T-helper 1 cell treated with Interleukin-12 subunit alpha and Interleukin-12 subunit beta and Interleukin-4 antibody, amounts not matched to agents 30 μg/mL and 1 μg/mL, for 36 hours (primary cell): ENCODE results near the gene TRAPPC10.

Experiments
- H3K27ac Mint-ChIP-seq: one replicate; pipeline ENCODE4 v1.8.0; 2021; ENCODE audit warnings: mild to moderate bottlenecking, mixed read lengths
- H3K27me3 Mint-ChIP-seq: one replicate; pipeline ENCODE4 v1.8.0; 2021; ENCODE audit warnings: low read depth, mixed read lengths
- H3K36me3 Mint-ChIP-seq: one replicate; pipeline ENCODE4 v1.8.0; 2021; ENCODE audit warnings: low read depth, mixed read lengths
- H3K4me1 Mint-ChIP-seq: one replicate; pipeline ENCODE4 v1.8.0; 2021; ENCODE audit warnings: low read depth, mixed read lengths
- H3K4me3 Mint-ChIP-seq: one replicate; pipeline ENCODE4 v1.8.0; 2021; ENCODE audit warnings: mild to moderate bottlenecking, moderate library complexity, mixed read lengths
- H3K9me3 Mint-ChIP-seq: one replicate; pipeline ENCODE4 v1.8.0; 2021; ENCODE audit warnings: mixed read lengths

TRAPPC10 gene

DNA sequence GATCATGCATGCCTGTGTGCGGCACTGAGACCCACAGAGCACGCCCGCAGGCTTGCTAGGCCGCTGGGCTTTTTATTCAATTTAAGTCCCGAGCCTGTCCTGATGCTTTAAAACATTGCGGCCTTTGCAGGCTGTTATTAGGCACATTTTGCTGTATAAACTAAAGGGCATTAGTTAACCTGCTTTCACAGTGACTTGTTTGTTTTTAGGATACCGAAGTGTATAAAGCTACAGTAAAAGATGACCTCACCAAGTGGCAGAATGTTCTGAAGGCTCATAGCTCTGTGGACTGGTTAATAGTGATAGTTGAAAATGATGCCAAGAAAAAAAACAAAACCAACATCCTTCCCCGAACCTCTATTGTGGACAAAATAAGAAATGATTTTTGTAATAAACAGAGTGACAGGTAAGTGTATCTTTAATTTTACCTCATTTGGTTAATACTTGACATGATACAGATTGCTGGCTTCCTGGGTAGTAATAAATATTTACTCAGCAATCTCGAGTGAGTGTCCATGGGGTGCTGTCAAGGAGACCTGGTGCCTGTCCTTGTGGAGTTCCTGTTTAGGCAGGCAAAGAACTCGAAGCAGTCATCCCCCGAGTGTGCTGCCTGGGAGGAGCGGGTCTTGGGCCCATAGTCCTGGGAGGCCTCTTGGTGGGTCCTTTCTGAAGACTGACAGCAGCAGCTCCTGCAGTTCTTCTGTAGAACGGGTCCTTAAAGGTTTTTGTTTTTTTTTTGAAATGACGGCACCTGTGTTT is 40.1 kb downstream of the TRAPPC10 start:
- Mint-ChIP-seq H3K27me3 (no peaks in the 10 kb centered on the region), H3K36me3 (peaks cover 35% of the 10 kb centered on the region), H3K9me3 (no peaks in the 10 kb centered on the region), H3K27ac (peak overlapping the region; percentile 34), H3K4me3 (no peak overlapping the region), H3K4me1 (peaks cover 26% of the 10 kb centered on the region)

DNA sequence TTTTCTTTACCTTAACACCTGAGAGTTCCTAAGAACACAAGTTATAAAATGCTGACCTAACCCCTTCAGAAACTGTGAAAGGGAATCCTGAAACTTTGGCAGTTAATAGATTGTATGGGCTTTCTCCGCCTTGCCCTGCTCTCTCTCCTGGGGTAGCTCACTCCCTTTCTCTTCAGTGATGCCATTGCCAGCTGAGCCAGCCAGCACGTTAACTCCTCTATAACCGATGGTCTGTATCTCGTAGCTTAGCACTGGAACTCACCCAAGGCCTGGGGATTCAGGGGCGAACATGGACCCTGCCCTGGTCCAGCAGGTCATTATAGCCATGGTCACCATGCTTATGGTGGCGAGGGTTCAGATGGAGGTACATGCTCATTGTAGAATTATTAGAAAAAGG is 40.7 kb downstream of the TRAPPC10 start:
- Mint-ChIP-seq H3K27me3 (no peaks in the 10 kb centered on the region), H3K36me3 (peaks cover 34% of the 10 kb centered on the region), H3K9me3 (no peaks in the 10 kb centered on the region), H3K4me3 (no peak overlapping the region), H3K4me1 (peaks cover 26% of the 10 kb centered on the region), H3K27ac (no peak overlapping the region)

DNA sequence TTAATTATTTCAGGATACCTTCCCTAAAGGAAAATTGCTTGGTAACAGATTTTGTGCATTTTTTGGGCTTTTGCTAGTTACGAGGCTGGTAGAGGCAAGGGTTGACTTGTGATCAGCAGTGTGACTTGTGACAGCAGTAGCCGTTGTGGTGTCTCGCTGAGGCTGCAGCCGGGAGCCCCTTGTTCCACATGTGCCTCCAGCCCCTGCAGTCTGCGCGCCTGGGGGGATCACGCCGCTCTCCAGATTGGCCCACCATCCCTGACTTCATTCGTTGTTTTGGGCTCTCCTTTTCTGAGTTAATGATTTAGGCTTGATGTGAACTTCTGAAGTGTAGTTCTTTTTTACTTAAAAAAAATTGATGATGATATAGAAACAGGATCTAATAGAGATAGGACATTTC is 41.5 kb downstream of the TRAPPC10 start:
- Mint-ChIP-seq H3K4me1 (peaks cover 32% of the 10 kb centered on the region), H3K4me3 (no peak overlapping the region), H3K27ac (no peak overlapping the region), H3K36me3 (peaks cover 39% of the 10 kb centered on the region), H3K27me3 (no peaks in the 10 kb centered on the region), H3K9me3 (no peaks in the 10 kb centered on the region)

DNA sequence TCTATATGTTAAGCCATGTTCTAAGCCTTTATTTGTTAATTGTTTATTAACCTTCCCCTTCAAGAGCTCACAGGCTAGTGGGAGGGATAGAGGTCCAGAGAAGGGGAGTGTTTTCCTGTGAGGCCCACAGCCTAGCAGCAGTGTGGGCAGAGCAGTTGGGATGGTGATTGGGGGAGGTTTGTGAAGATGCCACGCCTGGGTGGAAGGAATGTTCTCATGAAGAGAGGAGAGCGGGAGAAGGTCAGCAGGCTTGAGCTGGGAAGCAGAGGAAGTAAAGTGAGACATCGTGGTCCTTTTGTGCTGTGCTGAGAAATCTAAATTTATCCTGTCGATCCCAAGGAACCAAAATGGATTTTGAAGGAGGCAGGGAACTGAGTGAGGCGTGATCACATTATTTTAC is 42.6 kb downstream of the TRAPPC10 start:
- Mint-ChIP-seq H3K27me3 (no peaks in the 10 kb centered on the region), H3K4me3 (no peak overlapping the region), H3K27ac (peak overlapping the region; percentile 1), H3K9me3 (no peaks in the 10 kb centered on the region), H3K36me3 (peaks cover 40% of the 10 kb centered on the region), H3K4me1 (peaks cover 31% of the 10 kb centered on the region)

DNA sequence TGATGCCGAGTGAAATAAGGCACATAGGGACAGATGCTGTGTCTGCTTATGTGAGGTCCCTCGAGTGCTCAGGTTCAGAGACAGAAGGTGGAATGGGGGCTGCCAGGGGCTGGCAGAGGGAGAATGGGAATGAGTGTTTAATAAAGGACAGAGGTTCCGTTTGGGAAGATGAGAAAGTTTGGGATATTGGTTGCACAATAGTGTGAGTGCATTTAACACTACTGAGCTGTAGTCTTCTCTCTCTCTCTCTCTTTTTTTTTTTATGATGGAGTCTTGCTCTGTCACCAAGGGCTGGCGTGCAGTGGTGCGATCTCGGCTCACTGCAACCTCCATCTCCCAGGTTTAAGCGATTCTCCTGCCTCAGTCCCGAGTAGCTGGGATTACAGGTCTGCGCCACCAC is 44.9 kb downstream of the TRAPPC10 start:
- Mint-ChIP-seq H3K4me3 (no peak overlapping the region), H3K4me1 (peaks cover 31% of the 10 kb centered on the region), H3K27me3 (no peaks in the 10 kb centered on the region), H3K27ac (no peak overlapping the region), H3K9me3 (no peaks in the 10 kb centered on the region), H3K36me3 (peaks cover 44% of the 10 kb centered on the region)

DNA sequence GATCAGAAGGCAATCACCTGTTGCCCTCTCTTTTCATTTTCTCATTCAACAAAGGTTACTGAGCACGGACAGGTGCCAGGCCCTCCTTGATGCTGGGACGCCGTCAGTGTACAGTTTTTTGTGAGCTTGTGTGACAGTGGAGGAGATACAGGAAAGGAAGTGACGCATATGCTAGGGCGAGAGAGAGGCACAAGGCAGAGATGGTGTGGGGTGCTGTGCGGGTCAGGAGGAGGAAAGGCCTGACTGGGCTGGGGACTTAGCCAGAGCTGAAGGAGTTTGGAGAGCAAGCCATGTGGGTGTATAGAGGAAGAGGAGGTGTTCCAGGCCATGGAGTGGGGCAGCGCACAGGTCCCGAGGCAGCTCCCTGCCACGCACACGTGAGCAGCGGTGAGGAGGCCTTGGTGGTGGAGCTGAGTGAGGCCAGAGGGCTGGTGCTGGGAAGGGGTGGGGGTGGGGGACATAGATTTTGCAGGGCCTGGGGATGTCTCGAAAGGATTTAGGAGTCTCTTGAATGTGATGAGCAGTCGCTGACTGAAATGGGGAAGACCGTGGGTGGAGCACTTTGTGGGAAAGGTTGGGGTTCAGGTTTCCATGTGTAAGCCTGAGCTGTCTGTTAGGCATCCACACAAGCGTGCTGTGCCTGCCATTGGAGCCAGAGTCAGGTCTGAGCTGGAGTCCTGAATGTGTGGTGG is 46.0 kb downstream of the TRAPPC10 start:
- H3K27ac Mint-ChIP-seq = peak overlapping the region; percentile 91
- peak overlapping the region; percentile 83 for H3K4me3 Mint-ChIP-seq
- no peaks in the 10 kb centered on the region for H3K27me3 Mint-ChIP-seq
- peaks cover 41% of the 10 kb centered on the region for H3K36me3 Mint-ChIP-seq
- H3K9me3 Mint-ChIP-seq = no peaks in the 10 kb centered on the region
- peaks cover 26% of the 10 kb centered on the region for H3K4me1 Mint-ChIP-seq

DNA sequence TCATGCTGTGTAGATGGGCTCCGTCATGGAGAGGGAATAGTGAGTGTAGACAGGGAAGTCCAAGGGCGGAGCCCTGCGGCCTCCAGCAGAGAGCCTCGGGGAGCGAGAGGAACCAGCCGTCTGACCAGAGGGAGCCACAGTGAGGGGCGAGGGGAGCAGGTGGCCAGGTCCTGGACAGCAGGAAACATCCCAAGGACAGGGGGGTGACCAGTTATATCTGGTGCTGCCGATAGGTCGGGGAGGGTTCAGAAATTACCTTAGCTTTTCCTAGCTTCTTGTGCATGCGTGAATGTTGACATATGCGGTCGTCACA is 46.5 kb downstream of the TRAPPC10 start:
- H3K36me3 Mint-ChIP-seq = peaks cover 42% of the 10 kb centered on the region
- peak overlapping the region; percentile 91 for H3K27ac Mint-ChIP-seq
- peaks cover 26% of the 10 kb centered on the region for H3K4me1 Mint-ChIP-seq
- peak overlapping the region; percentile 16 for H3K4me3 Mint-ChIP-seq
- no peaks in the 10 kb centered on the region for H3K9me3 Mint-ChIP-seq
- H3K27me3 Mint-ChIP-seq = no peaks in the 10 kb centered on the region

DNA sequence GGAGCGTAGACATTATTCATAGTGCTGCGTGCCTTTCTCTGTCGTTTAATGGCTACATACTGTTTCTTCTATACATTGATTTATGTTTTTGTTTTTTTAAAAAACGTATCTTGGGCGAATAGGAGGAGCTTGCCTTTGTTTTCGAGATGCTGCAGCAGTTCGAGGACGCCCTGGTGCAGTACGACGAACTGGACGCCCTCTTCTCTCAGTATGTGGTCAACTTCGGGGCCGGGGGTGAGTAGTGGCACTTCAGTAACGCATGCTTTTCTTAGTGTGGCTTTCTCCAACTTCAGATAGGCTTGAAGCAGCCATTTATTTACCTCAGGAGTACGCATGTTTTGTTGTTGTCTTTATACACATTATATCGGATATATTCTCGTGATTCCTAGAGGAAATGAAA is 46.9 kb downstream of the TRAPPC10 start:
- no peaks in the 10 kb centered on the region for H3K9me3 Mint-ChIP-seq
- H3K27ac Mint-ChIP-seq = peak overlapping the region; percentile 17
- no peak overlapping the region for H3K4me3 Mint-ChIP-seq
- H3K36me3 Mint-ChIP-seq = peaks cover 46% of the 10 kb centered on the region
- no peaks in the 10 kb centered on the region for H3K27me3 Mint-ChIP-seq
- H3K4me1 Mint-ChIP-seq = peaks cover 27% of the 10 kb centered on the region

DNA sequence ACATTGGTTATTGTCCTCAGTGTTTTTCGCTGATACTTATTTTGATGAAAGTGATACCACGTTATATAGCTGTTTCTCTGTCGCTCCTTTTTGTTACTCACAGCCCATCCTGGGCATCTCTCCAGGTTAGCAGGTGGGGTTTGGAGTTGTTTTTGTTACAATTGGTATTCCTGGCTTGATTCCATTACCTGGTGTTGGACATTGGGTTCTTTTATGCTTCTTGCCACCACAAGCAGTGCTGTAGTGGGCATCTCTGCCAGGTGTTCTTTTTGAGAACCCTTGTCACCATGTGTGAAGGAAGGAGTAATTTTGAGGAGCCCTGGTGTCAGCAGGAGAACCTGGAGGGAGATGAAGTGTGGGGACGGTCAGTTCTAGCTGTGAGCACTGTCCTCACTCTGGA is 47.6 kb downstream of the TRAPPC10 start:
- H3K27me3 Mint-ChIP-seq = no peaks in the 10 kb centered on the region
- peaks cover 28% of the 10 kb centered on the region for H3K4me1 Mint-ChIP-seq
- H3K4me3 Mint-ChIP-seq = no peak overlapping the region
- H3K27ac Mint-ChIP-seq = peak overlapping the region; percentile 26
- H3K36me3 Mint-ChIP-seq = peaks cover 47% of the 10 kb centered on the region
- no peaks in the 10 kb centered on the region for H3K9me3 Mint-ChIP-seq

DNA sequence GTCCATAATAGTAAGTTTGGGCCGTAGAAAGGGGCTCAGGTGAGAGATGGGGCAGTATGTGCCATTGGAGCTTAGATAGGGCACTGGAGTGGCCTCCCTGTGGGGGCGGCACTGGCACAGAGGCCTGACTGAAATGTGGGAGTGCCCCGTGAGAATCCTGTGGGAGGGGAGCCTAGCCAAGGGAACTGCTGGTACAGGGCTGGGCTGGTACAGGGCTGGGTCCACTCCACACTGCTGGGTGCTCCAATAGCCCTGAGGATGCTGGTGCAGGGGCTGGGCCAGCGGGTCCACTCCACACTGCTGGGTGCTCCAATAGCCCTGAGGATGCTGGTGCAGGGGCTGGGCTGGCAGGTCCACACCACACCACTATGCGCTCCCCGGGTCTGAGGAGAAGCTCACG is 50.3 kb downstream of the TRAPPC10 start:
- Mint-ChIP-seq H3K4me1 (peaks cover 48% of the 10 kb centered on the region), H3K4me3 (no peak overlapping the region), H3K9me3 (no peaks in the 10 kb centered on the region), H3K36me3 (peaks cover 55% of the 10 kb centered on the region), H3K27ac (no peak overlapping the region), H3K27me3 (no peaks in the 10 kb centered on the region)

DNA sequence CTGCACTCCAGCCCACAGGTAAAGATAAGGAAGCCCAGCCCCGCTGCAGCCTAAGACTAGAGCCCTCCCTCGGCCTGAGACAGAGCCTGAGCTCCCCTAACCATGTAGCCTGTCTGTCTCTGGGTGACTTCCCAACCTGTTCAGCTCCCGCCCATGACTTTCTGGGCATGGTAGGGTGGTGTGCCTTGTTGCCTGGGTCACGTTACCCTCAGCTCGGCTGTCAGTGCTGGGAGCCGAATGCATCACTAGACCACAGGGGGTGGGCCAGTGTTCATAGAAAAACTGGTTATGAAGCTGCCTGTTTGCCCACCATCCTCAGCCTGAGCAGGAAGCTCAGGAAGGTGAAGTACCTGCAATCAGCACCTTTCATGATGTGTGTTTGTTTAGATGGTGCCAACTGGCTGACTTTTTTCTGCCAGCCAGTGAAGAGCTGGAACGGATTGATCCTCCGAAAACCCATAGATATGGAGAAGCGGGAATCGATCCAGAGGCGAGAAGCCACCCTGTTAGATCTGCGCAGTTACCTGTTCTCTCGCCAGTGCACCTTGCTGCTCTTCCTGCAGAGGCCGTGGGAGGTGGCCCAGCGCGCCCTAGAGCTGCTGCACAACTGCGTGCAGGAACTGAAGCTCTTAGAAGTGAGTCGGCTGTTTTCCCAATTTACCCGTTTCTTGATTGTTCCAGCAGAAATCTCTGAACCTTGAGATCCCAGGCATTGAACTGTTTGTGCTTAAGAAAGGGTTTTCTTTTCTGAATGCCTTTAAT is 51.2 kb downstream of the TRAPPC10 start:
- peak overlapping the region; percentile 81 for H3K27ac Mint-ChIP-seq
- H3K9me3 Mint-ChIP-seq = no peaks in the 10 kb centered on the region
- H3K4me3 Mint-ChIP-seq = no peak overlapping the region
- H3K27me3 Mint-ChIP-seq = no peaks in the 10 kb centered on the region
- peaks cover 46% of the 10 kb centered on the region for H3K4me1 Mint-ChIP-seq
- peaks cover 54% of the 10 kb centered on the region for H3K36me3 Mint-ChIP-seq

DNA sequence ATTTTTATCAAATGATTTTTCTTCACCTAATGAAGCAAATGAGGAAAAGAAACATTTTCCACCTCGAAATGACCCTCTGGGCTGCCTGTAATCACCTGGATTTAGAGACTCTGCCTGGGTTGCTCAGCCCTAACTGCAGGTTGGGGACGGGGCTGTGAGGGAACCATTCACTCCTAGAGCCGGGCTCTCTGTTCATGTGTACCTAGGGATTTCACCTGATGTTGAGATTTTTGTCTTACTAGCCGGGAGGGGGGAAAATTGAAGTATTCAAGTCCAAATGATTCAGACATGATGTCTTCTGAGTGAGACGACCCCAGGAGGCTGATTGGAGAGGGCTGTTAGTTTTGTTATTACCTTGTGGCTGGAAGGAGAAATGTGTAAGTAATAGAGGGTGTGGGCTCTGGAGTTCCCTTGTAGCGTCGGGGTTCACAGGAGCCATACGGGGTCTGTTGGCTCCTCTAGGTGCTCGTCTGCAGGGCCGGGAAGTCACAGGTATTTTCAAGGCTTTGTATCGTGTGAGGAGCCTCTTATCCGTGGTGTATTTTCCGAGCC is 52.8 kb downstream of the TRAPPC10 start:
- H3K27ac Mint-ChIP-seq = peak overlapping the region; percentile 98
- peak overlapping the region; percentile 78 for H3K4me3 Mint-ChIP-seq
- H3K36me3 Mint-ChIP-seq = peaks cover 51% of the 10 kb centered on the region
- H3K9me3 Mint-ChIP-seq = no peaks in the 10 kb centered on the region
- H3K27me3 Mint-ChIP-seq = no peaks in the 10 kb centered on the region
- H3K4me1 Mint-ChIP-seq = peaks cover 41% of the 10 kb centered on the region

DNA sequence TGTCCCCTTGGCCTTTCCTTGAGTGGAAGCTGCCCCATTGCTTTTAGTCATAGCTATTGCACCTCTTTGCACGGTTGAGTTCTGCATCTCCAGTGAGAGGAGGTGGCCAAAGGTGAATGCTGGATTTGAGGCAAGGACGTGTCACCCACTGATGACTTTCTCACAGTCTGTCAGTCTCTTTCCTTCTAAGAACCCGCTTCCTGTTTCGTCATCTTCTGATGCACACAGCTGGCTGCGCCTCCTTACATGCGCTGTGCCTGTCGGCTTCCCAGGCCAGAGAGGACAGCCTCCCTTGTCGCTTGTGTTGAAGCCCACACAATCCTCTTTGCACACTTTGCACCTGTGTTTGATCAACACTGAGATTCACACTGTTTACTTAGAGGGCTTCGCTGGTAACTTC is 53.3 kb downstream of the TRAPPC10 start:
- Mint-ChIP-seq H3K36me3 (peaks cover 52% of the 10 kb centered on the region), H3K27me3 (no peaks in the 10 kb centered on the region), H3K4me3 (peak overlapping the region; percentile 78), H3K27ac (peak overlapping the region; percentile 98), H3K4me1 (peaks cover 41% of the 10 kb centered on the region), H3K9me3 (no peaks in the 10 kb centered on the region)

DNA sequence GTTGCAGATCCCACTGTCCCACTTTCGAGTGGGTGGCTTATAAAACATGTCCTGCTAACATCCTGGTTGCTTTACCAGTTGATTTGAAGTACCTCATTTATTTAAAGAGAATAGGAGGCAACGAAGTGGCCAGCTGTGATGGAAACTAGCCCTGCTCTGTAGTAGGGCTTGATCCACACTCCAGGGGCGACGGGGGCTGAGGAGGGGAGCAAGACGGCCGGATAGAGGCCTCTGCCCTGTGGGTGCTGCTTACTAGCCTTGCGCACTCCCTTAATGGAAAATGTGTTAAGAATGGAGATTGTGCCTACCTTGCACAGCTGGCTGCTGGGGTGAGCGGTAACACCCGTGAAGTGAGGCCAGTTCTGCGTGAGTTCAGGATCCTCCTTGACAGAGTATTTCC is 54.0 kb downstream of the TRAPPC10 start:
- Mint-ChIP-seq H3K27me3 (no peaks in the 10 kb centered on the region), H3K36me3 (peaks cover 51% of the 10 kb centered on the region), H3K9me3 (no peaks in the 10 kb centered on the region), H3K4me3 (peak overlapping the region; percentile 78), H3K4me1 (peaks cover 42% of the 10 kb centered on the region), H3K27ac (peak overlapping the region; percentile 98)
